Endodermal cell (in vitro differentiated cells): ENCODE measurements around the gene MAFG. TPM values are rescaled to one million over a fixed set of nuclear protein-coding genes. Genes with fewer than 3 reads are reported as not detected.

Source experiments
- DNase-seq: peaks from one replicate; pipeline ENCODE4 v3.0.0-alpha.2; 2017
- H3K27ac ChIP-seq: 2 replicates; pipeline ENCODE4 v1.5.1; 2013; ENCODE audit warnings: mild to moderate bottlenecking, low read depth, low read length, moderate library complexity
- H3K27me3 ChIP-seq: 2 replicates; pipeline ENCODE4 v1.6.1; 2013; ENCODE audit warnings: mild to moderate bottlenecking, low read length, moderate library complexity; ENCODE audit not compliant: insufficient read depth, control insufficient read depth, poor library complexity, severe bottlenecking
- H3K36me3 ChIP-seq: 2 replicates; pipeline ENCODE4 v1.7.0; 2013; ENCODE audit warnings: mild to moderate bottlenecking, low read length, moderate library complexity; ENCODE audit not compliant: control insufficient read depth, insufficient read depth
- H3K4me1 ChIP-seq: one replicate; pipeline ENCODE4 v1.7.0; 2013; ENCODE audit warnings: low read length; ENCODE audit not compliant: control insufficient read depth, insufficient read depth
- H3K4me3 ChIP-seq: 2 replicates; pipeline ENCODE4 v1.5.1; 2013; ENCODE audit warnings: mild to moderate bottlenecking, low read length, moderate library complexity
- H3K9ac ChIP-seq: 2 replicates; pipeline ENCODE4 v1.6.1; 2013; ENCODE audit warnings: mild to moderate bottlenecking, low read length, moderate library complexity; ENCODE audit not compliant: poor library complexity, severe bottlenecking; ENCODE audit errors: extremely low read depth
- H3K9me3 ChIP-seq: 2 replicates; pipeline ENCODE4 v1.6.1; 2013; ENCODE audit warnings: mild to moderate bottlenecking, low read length, moderate library complexity; ENCODE audit not compliant: control insufficient read depth
- H3K27ac Mint-ChIP-seq: 2 replicates; pipeline ENCODE4 v1.8.0; 2020; ENCODE audit warnings: mixed read lengths
- H3K27me3 Mint-ChIP-seq: 2 replicates; pipeline ENCODE4 v1.8.0; 2021; ENCODE audit warnings: mild to moderate bottlenecking, mixed read lengths; ENCODE audit not compliant: insufficient read depth
- H3K36me3 Mint-ChIP-seq: 2 replicates; pipeline ENCODE4 v1.8.0; 2020; ENCODE audit warnings: low read depth, mixed read lengths
- H3K4me1 Mint-ChIP-seq: 2 replicates; pipeline ENCODE4 v1.8.0; 2020; ENCODE audit warnings: mixed read lengths
- H3K4me3 Mint-ChIP-seq: 2 replicates; pipeline ENCODE4 v1.8.0; 2020; ENCODE audit warnings: mild to moderate bottlenecking, moderate library complexity, mixed read lengths
- H3K9me3 Mint-ChIP-seq: 2 replicates; pipeline ENCODE4 v1.8.0; 2020; ENCODE audit warnings: mild to moderate bottlenecking, mixed read lengths
- WGBS, 2 experiments: methylation state at CpG; one replicate each; pipeline versions ENCODE4 v1.1.5 to v1.1.7; 2013; ENCODE audit warnings: missing lambda C conversion rate in 2 of 2, mixed read lengths in 1 of 2; ENCODE audit not compliant: insufficient coverage in 1 of 2, insufficient read length in 1 of 2; 5-methylcytosine and 5-hydroxymethylcytosine counted together
- total RNA-seq, 2 donors: library from RNA; stranded (reverse); fragmentation: NEBNext Ultra II Directional in 1 of 2; extraction: Animal tissue kit (Norgen Biotek cat#: 25700) in 1 of 2; gene quantifications; 2 replicates in 1 of 2; 3 replicates in 1 of 2; pipeline ENCODE4 v1.2.1, GENCODE V29; 2021
- TF ChIP-seq, protein P1 (sequence below): fragments of 200-600 bp; sonication (generic); conservative IDR thresholded peaks from 2 replicates; pipeline ENCODE4 v1.5.0; 2021; ENCODE audit warnings: antibody characterized with exemption, mild to moderate bottlenecking

The MAFG gene
- total RNA-seq, 2 donors from 2014 or later: 39.9 to 54.1 TPM

DNA sequence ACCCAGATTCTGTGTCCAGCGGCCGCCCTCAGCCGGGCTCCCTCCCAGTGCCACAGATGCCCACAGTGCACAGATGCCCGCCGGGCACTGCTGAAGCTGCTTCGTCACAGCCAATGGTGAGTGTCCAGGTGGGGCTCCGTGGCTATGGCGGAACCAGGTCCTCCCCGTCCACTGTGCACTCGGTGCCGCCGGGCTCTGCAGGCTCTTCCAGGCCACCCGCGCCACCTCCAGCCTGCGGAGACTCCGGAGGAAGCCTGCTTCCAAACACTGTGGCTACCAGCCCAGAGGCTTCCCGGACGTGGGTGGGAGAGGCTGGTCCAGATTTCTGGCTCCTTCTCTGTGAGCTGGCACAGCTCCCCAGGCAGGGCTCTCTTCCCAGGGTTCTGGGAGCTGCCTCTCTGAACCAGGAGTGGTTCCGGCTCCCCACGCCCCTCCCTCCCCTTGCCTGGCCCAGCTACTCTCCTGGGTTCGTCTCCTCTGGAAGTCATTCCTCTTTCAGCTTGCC, 12.4 kb upstream of the MAFG start:
- no peaks in the 10 kb centered on the region for H3K4me1 Mint-ChIP-seq
- Histone ChIP-seq H3K36me3 (peaks cover 4% of the 10 kb centered on the region), H3K27me3 (no peaks in the 10 kb centered on the region), H3K27ac (no peak overlapping the region), H3K9ac (no peak overlapping the region), H3K4me3 (no peak overlapping the region), H3K9me3 (no peaks in the 10 kb centered on the region), H3K4me1 (no peaks in the 10 kb centered on the region)
- TF ChIP-seq, protein P1, sequence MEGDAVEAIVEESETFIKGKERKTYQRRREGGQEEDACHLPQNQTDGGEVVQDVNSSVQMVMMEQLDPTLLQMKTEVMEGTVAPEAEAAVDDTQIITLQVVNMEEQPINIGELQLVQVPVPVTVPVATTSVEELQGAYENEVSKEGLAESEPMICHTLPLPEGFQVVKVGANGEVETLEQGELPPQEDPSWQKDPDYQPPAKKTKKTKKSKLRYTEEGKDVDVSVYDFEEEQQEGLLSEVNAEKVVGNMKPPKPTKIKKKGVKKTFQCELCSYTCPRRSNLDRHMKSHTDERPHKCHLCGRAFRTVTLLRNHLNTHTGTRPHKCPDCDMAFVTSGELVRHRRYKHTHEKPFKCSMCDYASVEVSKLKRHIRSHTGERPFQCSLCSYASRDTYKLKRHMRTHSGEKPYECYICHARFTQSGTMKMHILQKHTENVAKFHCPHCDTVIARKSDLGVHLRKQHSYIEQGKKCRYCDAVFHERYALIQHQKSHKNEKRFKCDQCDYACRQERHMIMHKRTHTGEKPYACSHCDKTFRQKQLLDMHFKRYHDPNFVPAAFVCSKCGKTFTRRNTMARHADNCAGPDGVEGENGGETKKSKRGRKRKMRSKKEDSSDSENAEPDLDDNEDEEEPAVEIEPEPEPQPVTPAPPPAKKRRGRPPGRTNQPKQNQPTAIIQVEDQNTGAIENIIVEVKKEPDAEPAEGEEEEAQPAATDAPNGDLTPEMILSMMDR: no peak
- no peaks in the 10 kb centered on the region for H3K9me3 Mint-ChIP-seq
- no peak for DNase-seq
- peaks cover 26% of the 10 kb centered on the region for H3K27me3 Mint-ChIP-seq
- H3K36me3 Mint-ChIP-seq: peaks cover 4% of the 10 kb centered on the region
- 93 to 95% methylated on average over 13 to 21 of the region's 21 CpGs for WGBS, 2 experiments
- no peak overlapping the region for H3K4me3 Mint-ChIP-seq
- H3K27ac Mint-ChIP-seq: no peak overlapping the region

DNA sequence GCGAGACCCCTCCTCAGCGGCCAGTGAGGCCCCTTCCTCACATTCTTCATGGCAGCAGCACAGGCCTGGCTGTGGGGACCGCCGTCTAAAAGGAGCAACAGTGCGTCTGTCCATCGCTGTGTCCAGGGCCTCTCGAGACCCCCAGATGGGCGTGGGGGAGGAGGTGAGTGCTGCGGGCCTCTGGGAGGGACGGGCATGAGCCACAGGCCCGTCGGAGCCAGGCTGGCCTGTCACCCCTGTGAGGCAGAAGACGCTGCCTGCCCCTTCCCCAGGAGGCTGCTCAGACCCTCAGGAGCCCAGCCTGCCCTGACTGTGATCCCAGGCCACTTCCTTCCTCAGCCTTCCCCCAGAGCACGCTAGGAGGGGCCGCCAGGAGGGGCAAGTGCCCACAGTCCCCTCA, 11.7 kb upstream of the MAFG start:
- H3K36me3 ChIP-seq: peaks cover 4% of the 10 kb centered on the region
- no peak overlapping the region for H3K4me3 Mint-ChIP-seq
- H3K27me3 ChIP-seq: no peaks in the 10 kb centered on the region
- H3K4me1 ChIP-seq: no peaks in the 10 kb centered on the region
- no peak overlapping the region for H3K9ac ChIP-seq
- no peak overlapping the region for H3K4me3 ChIP-seq
- DNase-seq: no peak
- H3K9me3 ChIP-seq: no peaks in the 10 kb centered on the region
- H3K27ac Mint-ChIP-seq: no peak overlapping the region
- peaks cover 22% of the 10 kb centered on the region for H3K27me3 Mint-ChIP-seq
- H3K27ac ChIP-seq: no peak overlapping the region
- 81 to 94% methylated on average over 7 to 15 of the region's 15 CpGs for WGBS, 2 experiments
- TF ChIP-seq, protein P1: no peak
- no peaks in the 10 kb centered on the region for H3K9me3 Mint-ChIP-seq
- H3K36me3 Mint-ChIP-seq: peaks cover 6% of the 10 kb centered on the region
- no peaks in the 10 kb centered on the region for H3K4me1 Mint-ChIP-seq

DNA sequence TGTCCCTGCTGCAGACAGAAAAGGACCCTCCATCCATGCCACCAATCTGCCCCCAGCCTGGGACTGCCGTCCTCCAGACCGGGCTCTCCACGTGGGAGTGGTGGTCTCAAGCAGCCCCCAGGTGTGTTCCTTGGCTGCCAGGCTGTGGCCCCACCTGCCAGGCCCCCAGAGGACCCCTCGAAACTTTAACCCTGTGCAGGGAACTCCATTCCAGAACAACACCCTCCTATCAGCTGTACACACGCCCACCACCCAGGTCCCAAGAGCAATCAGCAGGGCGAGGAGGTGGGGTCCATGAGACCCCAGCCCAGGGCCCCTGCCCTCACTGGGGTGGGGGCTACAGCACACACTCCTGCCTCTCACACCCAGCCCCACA, 8.2 kb upstream of the MAFG start:
- Mint-ChIP-seq H3K27me3 (peaks cover 11% of the 10 kb centered on the region), H3K9me3 (no peaks in the 10 kb centered on the region), H3K4me1 (no peaks in the 10 kb centered on the region), H3K4me3 (peak overlapping the region; percentile 73), H3K27ac (peak overlapping the region; percentile 39), H3K36me3 (peaks cover 6% of the 10 kb centered on the region)
- TF ChIP-seq, protein P1: no peak
- WGBS, 2 experiments: 90% methylated on average over 6 of the region's 6 CpGs; no CpG with 5 or more reads in 1 of the 2 experiments
- no peaks in the 10 kb centered on the region for H3K4me1 ChIP-seq
- H3K9me3 ChIP-seq: no peaks in the 10 kb centered on the region
- no peak for DNase-seq
- no peaks in the 10 kb centered on the region for H3K27me3 ChIP-seq
- no peak overlapping the region for H3K27ac ChIP-seq
- H3K36me3 ChIP-seq: peaks cover 4% of the 10 kb centered on the region
- no peak overlapping the region for H3K9ac ChIP-seq
- H3K4me3 ChIP-seq: peak overlapping the region; percentile 81
